Measurements from ENCODE around the gene WDR31.
"Not testable (repeated sequence)": the region's sequence is repeated elsewhere in the genome, so short reads cannot be mapped to it uniquely, and the experiment has no call there.

Gene WDR31

DNA sequence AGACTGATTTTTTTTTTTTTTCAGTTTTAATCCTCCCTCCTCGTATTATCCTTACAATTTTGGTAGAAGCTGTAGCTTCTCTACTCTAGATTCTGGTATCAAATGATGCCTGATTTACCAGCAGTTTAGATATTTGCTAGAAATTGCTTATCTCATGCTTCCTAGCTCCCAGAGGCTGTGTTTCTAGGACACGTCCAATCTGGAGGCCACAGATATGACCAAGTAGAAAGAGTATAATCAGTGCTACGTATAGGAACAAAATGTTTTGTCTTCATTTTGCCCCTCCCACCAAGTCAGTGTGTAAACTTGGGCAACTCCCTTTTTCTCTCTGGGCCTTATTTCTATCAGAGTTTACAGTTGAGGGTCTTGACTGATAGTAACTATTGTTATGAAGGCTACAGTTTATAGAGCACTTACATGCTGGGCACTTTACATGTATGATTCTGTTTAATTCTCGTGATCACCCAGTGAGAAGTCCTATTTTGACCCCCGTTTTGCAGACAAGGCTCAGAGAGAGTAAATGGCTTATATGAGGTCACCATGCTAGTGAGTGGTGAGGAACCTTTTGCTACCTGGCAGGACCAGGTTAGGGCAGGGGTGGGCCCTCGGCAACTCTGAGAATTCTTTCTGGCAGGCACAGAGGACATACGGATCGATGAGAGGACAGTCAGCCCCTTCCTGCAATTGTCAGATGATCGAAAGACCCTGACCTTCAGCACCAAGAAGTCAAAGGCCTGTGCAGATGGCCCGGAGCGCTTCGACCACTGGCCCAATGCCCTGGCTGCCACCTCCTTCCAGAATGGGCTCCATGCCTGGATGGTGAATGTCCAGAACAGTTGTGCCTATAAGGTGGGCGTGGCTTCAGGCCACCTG lies 29.1 kb upstream of the WDR31 start:
- no peak for DNase-seq (ENCODE audit: low spot score)

DNA sequence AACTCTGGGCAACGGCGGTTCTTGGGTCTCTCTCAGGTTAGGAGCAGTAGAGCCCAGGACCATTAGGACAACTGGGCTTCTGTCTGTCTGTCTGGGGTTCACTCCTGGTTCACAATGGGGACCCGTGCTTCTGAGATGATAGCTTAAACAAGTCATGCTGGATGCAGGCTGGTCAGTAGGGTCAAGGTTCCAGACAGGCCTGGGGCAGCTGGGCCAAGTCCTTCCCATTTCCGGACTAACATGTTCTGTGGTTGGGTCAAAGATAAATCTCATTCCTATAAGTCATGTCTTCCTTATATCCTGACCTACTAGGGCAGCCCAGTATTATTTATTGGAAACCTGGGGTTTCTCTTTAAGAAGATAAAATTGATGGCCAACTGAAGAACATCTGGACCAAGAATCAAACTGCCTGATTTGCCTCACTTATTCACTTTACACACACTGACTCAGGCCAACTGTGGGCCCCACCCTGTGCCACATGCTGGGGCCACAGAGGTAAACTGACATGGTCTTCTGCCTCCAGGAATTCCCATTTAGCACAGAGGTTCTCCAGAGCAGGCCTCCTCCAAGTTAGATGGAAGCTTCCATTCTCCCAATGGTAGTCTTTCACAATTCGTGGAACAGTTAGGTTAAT lies 28.4 kb upstream of the WDR31 start:
- no peak for DNase-seq (ENCODE audit: low spot score)

DNA sequence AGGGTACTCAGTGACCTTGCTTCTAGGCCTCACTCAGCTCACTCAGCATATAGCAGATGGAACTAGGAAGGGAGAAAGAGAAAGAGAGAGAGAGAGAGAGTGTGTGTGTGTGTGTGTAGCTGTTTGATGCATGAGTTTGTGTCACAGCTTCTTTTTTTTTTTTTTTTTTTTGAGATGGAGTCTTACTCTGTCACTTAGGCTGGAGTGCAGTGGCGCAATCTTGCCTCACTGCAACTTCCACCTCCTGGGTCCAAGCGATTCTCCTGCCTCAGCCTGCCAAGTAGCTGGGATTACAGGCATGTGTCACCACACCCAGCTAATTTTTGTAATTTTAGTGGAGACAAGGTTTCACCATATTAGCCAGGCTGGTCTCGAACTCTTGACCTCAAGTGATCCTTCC lies 25.6 kb upstream of the WDR31 start:
- not testable (repeated sequence) for DNase-seq (ENCODE audit: low spot score)

DNA sequence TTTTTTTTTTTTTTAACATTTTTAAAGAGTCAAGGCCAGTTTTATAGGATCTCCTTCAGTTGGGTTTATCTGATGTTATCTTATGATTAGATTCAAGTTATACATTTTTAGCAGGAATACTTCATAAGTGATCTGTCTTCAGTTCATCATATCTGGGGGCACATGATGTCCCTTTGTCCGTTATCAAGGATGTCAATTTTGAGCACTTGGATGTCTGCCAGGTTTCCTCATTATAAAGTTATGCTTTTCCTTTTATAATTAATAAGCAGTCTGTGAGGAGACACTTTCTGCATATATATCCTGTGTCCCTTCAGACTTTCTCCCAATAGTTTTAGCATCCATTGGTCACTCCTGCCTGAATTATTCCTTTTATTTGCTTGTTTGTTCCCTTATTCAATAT lies 24.9 kb upstream of the WDR31 start:
- no peak for DNase-seq (ENCODE audit: low spot score)

DNA sequence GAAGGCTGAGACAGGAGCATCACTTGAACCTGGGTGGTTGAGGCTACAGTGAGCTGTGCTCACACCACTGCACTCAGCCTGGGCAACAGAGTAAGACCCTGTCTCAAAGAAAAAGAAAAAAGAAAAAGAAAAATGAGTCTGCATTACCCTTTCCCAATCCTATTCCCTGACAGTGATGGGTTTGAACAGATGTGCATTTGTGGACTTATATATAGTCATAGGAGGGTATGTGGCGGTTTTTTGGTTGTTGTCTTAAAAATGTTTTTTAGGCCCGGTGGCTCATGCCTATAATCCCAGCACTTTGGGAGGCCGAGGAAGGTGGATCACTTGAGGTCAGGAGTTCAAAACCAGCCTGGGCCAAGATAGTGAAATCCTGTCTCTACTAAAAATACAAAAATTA lies 23.3 kb upstream of the WDR31 start:
- no peak for DNase-seq (ENCODE audit: low spot score)

DNA sequence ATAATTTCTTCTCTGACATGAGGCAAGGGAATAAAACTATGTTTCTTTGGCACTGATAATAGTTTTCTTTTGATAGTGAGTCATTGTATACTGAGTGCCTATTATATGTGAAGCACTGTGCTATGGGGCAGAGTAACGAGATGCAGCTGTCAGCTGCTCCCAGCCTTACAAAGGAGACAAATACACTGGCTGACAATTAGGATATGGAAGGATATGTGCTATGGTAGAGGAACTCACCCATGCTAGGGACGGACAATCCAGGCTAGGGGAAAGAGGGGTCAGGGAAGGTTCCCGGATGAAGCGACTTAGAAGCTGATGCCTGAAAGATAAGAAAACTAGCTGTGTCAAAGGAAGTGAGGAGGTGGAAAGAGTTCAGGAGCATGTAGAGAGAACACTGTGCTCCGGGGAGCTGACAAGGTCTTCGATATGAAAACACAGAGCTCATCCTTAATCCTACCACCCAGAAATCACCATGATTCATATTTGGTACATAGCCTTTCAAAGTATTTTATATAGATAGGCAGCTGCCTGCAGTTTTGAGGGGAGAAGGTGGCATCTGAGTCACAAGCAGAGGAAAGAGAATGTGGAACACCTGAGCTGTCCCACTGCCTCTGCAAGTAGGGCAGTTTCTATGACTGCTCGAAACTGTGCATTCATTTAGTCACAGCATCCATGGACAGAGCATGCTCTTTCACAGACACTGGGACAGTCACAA lies 21.4 kb upstream of the WDR31 start:
- DNase-seq (ENCODE audit: low spot score): no peak

DNA sequence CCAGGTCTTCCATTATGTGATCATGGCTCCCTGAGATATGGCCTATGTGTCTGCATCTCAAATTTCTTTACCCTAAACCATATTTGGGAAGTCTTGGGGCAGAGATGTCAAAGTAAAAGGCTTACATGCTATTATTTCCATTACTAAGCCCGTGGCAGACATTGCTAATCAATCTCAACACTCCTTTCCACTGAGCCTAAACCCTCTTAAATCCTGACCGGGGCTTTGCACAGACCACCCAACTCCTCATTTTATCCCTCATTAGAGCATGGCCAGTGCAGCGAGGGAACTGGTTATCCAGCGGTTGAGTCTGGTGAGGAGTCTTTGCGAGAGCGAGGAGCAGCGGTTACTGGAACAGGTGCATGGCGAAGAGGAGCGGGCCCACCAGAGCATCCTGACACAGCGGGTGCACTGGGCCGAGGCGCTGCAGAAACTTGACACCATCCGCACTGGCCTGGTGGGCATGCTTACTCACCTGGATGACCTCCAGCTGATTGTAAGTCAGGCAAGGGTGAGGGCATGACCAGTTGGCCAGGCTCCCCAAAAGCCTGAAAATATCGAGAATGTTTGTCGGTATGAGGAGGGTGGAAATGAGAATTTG lies 20.3 kb upstream of the WDR31 start:
- no peak for DNase-seq (ENCODE audit: low spot score)

DNA sequence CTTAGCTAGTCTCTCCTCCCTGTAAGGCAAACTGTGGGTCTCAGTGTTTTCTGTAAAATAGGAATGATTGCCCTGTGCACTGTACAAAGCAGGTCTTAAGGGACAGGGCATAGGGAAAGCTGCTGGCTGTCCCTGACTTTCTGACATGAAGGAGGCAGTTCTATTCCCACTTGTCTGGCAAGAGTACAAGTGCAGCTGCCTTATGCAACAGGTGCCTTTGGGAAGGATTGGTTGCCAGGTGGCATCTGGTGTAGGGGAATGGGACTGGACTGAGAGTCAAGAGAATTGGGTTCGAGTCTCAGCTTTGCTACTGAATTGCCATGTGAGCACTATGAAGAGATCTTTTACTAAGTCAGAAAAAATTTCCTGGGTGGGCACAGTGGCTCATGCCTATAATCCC lies 19.3 kb upstream of the WDR31 start:
- no peak for DNase-seq (ENCODE audit: low spot score)

DNA sequence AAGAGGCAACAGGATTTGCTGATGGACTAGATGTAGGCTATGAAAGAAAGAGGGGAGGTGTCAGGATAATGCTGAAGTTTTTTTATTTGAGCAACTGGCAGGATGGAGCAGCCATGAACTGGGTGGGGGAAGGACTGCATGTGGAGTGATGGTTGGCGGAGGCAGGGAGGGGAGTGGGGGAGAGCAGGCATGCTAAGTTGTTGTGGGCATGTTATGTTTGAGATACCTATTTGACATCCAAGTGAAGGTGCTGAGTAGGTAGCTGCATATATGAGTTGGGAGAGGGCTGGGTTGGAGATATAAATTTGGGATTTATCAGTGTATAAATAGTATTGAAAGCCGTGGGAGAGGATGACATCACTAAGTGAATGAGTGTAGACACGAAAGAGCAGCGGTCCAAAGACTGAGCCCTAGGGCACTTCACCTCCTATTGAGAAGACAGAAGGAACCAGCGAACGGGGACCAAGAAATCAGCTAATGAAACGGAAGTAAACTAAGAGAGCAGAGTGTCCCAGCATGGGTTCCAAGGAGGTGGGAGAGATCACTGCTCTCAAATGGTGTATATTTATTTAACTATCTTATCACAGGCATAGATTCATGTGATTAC lies 16.7 kb upstream of the WDR31 start:
- no peak for DNase-seq (ENCODE audit: low spot score)

DNA sequence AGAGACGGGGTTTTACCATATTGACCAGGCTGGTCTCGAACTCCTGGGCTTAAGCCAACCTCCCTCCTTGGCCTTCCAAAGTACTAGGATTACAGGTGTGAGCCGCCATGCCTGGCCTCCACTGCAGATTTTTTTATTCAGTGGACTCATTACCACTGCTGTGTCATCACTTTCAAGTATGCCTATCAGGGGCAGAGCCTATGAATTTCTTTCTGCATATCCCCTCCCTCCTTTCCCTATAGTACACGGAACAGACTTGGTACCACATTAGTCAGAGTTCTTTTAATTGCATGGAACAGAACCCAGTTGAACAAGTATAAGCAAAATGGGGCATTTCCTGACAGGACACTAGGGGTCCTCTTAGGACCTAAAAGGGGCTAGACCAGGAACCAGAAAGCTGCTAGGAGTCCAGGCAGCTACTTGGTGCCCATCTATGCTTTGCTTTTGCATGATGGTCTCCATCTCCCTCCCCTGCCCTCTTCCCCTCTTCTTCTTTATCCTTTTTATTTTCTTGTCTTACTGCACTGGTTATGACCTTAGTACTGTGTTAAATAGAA lies 15.0 kb upstream of the WDR31 start:
- DNase-seq (ENCODE audit: low spot score): peak; percentile 36

DNA sequence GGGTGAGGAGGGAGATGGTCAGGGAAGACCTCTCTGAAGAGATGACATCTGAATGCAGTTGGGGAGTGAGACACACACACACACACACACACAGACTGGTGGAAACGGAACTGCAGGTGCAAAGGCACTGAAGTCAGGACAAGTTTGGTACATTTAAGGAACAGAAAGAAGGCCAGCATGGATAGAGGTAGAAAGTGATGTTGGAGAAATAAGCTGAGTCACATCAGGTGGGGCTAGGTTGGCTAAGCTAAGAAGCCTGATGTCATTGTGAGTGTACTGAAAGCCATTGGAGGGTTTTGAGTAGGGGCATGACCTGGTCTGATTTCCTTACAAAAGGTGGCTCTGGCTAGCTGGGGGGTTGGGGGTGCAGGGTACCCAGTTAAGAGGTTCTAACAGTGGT lies 12.3 kb upstream of the WDR31 start:
- peak; percentile 21 for DNase-seq (ENCODE audit: low spot score)

DNA sequence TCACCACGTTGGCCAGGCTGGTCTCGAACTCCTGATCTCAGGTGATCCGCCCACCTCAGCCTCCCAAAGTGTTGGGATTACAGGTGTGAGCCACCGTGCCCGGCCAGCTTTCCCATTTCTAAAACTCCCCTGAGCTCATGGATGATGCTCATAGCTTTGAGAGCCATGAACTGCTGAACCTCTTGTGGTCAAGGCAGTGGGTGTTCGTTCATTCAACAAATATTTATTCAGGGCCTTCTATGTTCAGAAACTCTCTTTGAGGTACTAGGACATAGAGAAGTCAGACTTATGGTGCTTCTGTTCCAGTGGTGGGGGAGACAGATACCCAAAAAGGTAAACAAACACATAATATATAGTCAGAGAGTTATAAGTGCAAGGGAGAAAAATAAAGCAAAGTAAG lies 11.9 kb upstream of the WDR31 start:
- DNase-seq (ENCODE audit: low spot score): no peak

DNA sequence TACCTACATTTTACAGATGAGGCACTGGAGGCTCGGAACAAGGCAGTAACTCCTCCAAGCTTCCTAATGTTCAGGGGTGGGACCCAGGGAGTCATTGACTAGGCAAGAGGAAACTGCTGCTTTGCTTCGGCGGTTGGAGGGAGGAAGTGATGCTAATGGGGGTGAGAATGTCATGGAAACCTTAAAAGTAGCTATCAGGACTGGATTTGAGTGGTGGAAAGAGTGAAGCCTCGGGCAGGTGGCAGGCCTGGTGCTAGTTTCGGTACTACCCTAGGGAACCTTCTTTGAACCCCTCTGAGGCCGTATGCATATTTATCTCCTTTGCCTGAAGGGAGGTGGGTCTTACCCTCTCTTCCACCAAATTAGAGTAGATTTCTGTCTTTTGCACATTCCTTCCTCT lies 10.9 kb upstream of the WDR31 start:
- no peak for DNase-seq (ENCODE audit: low spot score)

DNA sequence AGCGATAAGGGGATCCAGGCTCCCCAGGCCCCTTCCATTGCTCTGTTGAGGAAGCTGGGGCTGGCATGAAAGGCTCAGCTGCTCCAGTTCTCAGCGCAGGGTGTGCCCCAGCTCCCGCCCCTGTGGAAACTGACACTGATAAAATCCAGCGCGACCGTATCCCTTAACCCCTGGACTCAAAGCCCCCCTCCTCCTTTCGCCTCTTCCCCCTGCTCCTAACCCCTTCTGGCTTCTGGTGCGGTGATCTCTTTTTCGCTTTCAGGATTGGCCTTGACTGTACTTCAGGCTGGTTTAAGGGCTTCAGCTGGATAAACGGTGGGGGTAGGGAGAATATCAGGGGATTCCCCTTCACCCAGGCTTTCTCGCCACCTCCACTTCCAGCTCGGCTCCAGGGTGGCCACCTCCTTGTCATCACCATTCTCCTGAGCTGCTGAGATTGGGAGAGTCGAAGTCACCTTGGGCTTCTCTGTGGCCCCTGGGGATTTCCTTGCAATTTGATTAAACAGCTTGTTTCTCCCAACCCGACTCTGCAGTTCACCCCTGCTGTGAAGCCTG lies 10.1 kb upstream of the WDR31 start:
- no peak for DNase-seq (ENCODE audit: low spot score)

DNA sequence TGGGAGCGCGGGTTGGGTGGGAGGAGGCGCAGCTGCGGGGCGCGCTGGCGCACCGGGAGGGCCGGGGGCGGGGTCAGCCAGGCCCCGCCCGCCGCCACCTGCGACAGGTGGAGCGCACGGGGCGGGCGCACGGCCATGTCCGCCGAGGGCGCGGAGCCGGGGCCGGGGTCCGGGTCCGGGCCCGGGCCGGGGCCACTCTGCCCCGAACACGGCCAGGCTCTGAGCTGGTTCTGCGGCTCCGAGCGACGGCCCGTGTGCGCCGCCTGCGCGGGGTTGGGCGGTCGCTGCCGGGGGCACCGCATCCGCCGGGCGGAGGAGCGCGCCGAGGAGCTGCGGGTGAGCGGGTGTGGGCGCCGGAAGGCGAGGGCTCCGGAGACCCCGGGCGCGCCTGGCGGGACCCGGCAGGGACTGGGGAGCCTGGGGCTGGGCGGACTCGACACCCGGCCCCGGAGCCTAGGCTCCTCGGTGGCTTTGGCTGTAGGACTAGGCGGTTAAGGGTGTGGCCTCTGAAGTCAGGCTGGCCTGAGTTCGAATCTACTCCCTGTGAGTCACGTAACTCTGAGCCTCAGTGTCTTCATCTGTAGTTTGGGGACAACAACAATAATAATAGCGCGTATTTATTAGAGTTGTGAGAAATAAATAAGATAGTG lies 9.5 kb upstream of the WDR31 start, which contains the start of gene BSPRY:
Gene BSPRY (plus strand): TSS at position 97 of the 650 bp plus-strand sequence. CDS start 39 bp downstream, at position 136.
- no peak for DNase-seq (ENCODE audit: low spot score)

DNA sequence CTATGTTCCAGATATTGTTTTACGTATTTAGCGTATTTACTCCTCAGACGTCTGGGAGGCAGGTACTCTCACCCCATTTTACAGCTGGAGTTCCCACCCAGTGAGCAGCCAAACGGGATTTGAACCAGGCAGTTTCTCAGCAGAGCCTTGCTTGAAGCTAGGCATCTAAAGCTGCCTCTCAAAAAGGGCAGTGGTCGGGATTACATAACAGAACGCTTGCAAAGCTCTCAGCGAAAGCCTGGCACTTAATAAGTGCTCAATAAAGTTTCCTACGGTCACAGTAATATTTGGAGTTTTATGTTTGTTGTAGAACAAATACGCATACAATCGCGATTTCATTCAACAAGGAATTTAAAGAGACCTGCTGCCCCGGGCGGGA lies 9.0 kb upstream of the WDR31 start:
- no peak for DNase-seq (ENCODE audit: low spot score)

DNA sequence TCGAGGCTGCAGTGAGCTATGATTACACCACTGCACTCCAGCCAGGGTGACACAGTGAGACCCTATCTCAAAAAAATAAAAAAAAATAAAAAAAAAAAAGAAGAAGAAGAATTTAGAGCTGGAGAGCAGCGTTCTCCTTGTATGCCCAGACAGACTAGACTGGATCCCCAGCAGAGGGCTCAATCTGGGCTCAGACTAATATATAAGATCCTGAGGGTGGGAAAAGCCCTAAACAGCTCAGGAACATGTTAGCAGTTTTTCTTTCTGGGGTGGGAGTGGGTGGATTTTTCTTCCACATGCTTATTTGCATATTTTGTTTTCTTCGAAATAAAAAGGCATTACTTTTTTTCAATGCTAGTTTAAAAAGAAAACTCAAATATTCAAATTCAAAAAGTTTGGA lies 8.4 kb upstream of the WDR31 start:
- DNase-seq (ENCODE audit: low spot score): no peak

DNA sequence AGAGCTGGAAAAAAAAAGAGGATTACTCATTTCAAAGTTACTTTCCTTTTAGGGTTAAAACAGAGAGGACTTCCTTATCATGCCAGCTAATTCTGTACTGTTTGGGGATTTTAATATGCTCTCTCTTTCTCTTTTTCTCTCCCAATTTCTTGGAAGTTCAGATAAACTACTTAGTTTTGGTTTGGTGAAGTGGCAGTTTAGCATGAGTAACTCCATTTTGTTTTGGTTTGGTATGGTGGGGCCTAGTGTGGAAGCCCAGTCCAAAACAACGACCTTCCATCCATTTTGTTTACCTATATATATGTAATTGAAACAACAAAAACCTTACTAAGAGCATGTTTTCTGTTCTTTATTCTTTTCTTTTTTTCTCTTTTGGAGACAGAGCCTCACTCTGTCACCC lies 5.6 kb upstream of the WDR31 start:
- no peak for DNase-seq (ENCODE audit: low spot score)

DNA sequence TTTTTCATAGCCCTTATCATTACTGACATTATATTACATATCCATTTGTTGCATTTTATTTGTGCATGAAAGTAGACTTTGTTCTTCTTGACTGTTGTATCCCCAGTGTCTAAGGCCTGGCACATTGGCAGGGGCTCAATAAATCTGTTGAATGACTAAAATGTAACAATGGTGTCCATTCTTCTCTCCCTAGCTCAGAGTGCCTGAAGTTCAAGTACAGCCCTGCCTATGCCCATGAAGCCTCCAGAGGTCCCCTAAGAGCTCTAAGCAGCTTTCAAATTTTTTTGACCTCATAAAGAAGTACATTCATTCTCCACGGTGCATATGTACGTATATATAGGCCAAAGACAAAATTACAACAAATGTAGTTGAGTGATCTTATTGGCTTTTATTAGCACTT lies 5.1 kb upstream of the WDR31 start:
- DNase-seq (ENCODE audit: low spot score): no peak

DNA sequence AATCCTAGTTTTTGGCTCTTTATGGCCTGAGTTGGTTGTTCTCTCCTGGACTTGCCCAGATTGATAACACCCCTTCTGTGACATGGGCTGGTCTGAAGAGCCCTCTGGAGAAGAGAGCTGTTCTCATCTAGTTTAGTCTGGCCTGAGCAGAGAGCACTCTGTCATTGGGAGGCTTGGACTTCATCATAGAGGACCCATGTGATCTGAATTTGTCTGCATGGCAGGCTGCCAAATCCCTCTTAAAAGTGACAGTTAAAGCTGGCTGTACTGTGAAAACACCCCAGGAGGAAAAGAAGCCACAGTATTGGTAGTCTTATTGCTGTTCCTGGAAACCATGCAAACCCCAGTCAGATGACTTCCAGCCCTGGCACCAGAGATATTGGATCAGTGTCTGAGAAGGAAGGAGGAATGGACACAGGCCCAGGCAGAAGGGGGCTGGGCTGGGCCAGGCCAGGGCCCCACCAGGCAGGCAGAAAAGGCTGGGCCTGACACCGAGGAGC lies 3.7 kb upstream of the WDR31 start:
- DNase-seq (ENCODE audit: low spot score): peak; percentile 52
